DMS153 (cell line): Measurements from ENCODE around the gene GNAZ.
"Not testable (repeated sequence)": the region's sequence is repeated elsewhere in the genome, so short reads cannot be mapped to it uniquely, and the experiment has no call there.

Experiments used
- DNase-seq: peaks from one replicate; lab custom pipeline; 2025; lab: John Stamatoyannopoulos, UW

GNAZ gene

GRCh38 chr22:23070418-23071229 is at the start of gene GNAZ:
GNAZ (plus strand) TSS chr22:23070519; CDS start chr22:23095696, 25,177 bp downstream.
- peak; percentile 2 for DNase-seq

GRCh38 chr22:23020659-23021293 is 49.5 kb upstream of the GNAZ start:
- no peak for DNase-seq

GRCh38 chr22:23021660-23022353 is 48.5 kb upstream of the GNAZ start:
- DNase-seq, result not testable (repeated sequence)

GRCh38 chr22:23023294-23023693 is 47.0 kb upstream of the GNAZ start:
- DNase-seq, result no peak

- no peak for DNase-seq
Measured at GRCh38 chr22:23026777-23027176, 43.5 kb upstream of the GNAZ start.

- not testable (repeated sequence) for DNase-seq
Measured at GRCh38 chr22:23027849-23028248, 42.5 kb upstream of the GNAZ start.

- no peak for DNase-seq
Measured at GRCh38 chr22:23029521-23030228, 40.6 kb upstream of the GNAZ start.

- no peak for DNase-seq
Measured at GRCh38 chr22:23031381-23031780, 38.9 kb upstream of the GNAZ start.

- no peak for DNase-seq
Measured at GRCh38 chr22:23031786-23032185, 38.5 kb upstream of the GNAZ start.

- DNase-seq, result no peak
Measured at GRCh38 chr22:23032658-23033057, 37.7 kb upstream of the GNAZ start.

- no peak for DNase-seq
Measured at GRCh38 chr22:23033116-23033905, 37.0 kb upstream of the GNAZ start.

- no peak for DNase-seq
Measured at GRCh38 chr22:23034621-23035556, 35.4 kb upstream of the GNAZ start.

- no peak for DNase-seq
Measured at GRCh38 chr22:23035557-23036277, 34.6 kb upstream of the GNAZ start.

GRCh38 chr22:23036684-23037428 is 33.5 kb upstream of the GNAZ start:
- peak; percentile 80 for DNase-seq

- no peak for DNase-seq
Measured at GRCh38 chr22:23037429-23038333, 32.6 kb upstream of the GNAZ start.

- no peak for DNase-seq
Measured at GRCh38 chr22:23038334-23038642, 32.0 kb upstream of the GNAZ start.

- no peak for DNase-seq
Measured at GRCh38 chr22:23038902-23039301, 31.4 kb upstream of the GNAZ start.

- DNase-seq, result no peak
Measured at GRCh38 chr22:23042179-23042578, 28.1 kb upstream of the GNAZ start.
